ENCODE results near the gene TFPI.

Gene TFPI

GRCh38 chr2:187547353-187547979 is 6.8 kb downstream of the TFPI start:
- TF ChIP-seq, protein P1, sequence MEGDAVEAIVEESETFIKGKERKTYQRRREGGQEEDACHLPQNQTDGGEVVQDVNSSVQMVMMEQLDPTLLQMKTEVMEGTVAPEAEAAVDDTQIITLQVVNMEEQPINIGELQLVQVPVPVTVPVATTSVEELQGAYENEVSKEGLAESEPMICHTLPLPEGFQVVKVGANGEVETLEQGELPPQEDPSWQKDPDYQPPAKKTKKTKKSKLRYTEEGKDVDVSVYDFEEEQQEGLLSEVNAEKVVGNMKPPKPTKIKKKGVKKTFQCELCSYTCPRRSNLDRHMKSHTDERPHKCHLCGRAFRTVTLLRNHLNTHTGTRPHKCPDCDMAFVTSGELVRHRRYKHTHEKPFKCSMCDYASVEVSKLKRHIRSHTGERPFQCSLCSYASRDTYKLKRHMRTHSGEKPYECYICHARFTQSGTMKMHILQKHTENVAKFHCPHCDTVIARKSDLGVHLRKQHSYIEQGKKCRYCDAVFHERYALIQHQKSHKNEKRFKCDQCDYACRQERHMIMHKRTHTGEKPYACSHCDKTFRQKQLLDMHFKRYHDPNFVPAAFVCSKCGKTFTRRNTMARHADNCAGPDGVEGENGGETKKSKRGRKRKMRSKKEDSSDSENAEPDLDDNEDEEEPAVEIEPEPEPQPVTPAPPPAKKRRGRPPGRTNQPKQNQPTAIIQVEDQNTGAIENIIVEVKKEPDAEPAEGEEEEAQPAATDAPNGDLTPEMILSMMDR (IDR thresholded peaks at IDR 0.05; ENCODE audit: insufficient read depth, missing control alignments): no peak
- no peak for FAIRE-seq
- no peak for DNase-seq (ENCODE audit: insufficient read length, low spot score)

GRCh38 chr2:187546762-187547333 is 7.4 kb downstream of the TFPI start:
- FAIRE-seq: no peak
- TF ChIP-seq, protein P1 (IDR thresholded peaks at IDR 0.05; ENCODE audit: insufficient read depth, missing control alignments): no peak
- DNase-seq (ENCODE audit: insufficient read length, low spot score): no peak

DNA sequence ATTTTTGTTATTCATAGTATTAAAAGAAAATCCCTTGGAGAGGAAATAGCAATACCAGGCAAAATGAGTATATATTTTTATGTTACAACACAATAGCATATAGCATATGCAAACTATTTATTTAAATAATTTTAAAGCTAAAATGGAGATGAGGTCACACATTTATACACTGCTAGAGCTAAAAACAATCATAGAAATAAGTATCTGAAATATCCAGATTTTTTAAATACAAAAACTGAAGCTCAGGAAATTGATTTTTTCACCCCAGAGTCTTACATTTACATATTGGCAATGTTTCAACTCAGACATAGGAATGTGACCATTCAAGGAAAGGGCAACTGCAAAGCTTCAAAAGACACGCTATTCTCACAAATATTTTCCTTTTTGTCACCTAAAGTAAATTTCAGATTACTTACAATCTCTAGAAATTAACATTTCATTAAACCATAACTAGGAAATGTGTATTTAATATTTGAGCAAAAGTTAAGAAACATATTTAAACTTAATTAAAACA is 8.9 kb downstream of the TFPI start:
- TF ChIP-seq, protein P1 (IDR thresholded peaks at IDR 0.05; ENCODE audit: insufficient read depth, missing control alignments): no peak
- DNase-seq (ENCODE audit: insufficient read length, low spot score): no peak
- no peak for FAIRE-seq

GRCh38 chr2:187544371-187545080 is 9.7 kb downstream of the TFPI start:
- DNase-seq (ENCODE audit: insufficient read length, low spot score) (no peak), FAIRE-seq (no peak)
- TF ChIP-seq, protein P1 (IDR thresholded peaks at IDR 0.05; ENCODE audit: insufficient read depth, missing control alignments): no peak

DNA sequence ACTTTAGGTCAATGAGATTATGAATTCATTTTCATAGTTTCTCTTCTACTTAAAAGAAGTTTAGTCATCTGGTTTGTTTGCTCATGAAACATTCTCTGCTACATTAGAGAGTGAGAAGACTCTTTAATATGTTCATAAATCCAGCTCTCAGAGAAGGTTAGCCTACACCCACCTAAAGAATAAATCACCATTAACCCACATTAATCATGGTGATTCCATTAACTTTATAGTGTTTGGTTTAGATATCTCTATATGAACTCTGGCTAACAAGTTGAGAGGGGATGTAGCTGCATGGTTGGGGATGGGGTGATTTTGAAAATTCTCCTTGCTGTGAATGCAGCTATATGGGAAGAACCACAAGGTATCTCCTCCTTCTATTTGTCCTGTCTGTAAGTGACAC is 10.7 kb downstream of the TFPI start:
- no peak for FAIRE-seq
- TF ChIP-seq, protein P1 (IDR thresholded peaks at IDR 0.05; ENCODE audit: insufficient read depth, missing control alignments): no peak
- no peak for DNase-seq (ENCODE audit: insufficient read length, low spot score)

DNA sequence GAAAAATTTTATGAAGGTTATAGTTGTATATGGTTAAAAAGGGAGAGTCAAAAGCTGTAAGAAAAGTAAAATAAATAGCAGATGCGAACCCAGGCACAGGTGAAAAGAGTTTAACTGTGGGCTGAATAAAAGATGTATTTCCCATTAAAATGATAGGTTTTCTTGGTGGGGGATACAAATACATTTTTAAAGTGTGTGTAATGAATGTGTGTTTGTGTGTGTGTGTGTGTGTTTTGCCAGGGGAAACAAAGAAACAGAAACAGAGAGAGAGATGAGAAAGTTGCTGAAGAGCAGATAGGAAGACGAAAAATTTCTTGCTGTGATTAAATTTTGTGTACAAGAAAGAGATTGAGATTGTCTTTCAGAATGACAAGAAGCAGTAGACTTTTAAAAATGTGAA is 12.1 kb downstream of the TFPI start:
- TF ChIP-seq, protein P1 (IDR thresholded peaks at IDR 0.05; ENCODE audit: insufficient read depth, missing control alignments): no peak

More for the DNA sequence above, 12.1 kb downstream of the TFPI start:
- DNase-seq (ENCODE audit: insufficient read length, low spot score): no peak
- no peak for FAIRE-seq

Data from D721Med (cell line).